K562 (cell line): Measurements from ENCODE around the gene MPPED1. TPM values are rescaled to one million over a fixed set of nuclear protein-coding genes. Genes with fewer than 3 reads are reported as not detected.

ENCODE experiments used
- ATAC-seq: fragments of 200-7000 bp; cut with Tn5 transposase; 3 replicates; pipeline ENCODE4 v1.9.1; 2020; ENCODE audit warnings: moderate library complexity
- BruUV-seq: library from RNA; stranded (reverse); fragments of 400-500 nt; replicated peaks from 2 replicates; lab custom pipeline; 2021; lab: Mats Ljungman, UMichigan
- CTCF ChIA-PET: fragments of 300-600 bp; formaldehyde crosslinking; extraction: SDS; loops from one replicate; lab custom pipeline; 2021; ENCODE audit warnings: low intra/inter-chr PET ratio; lab: Yijun Ruan, JAX
- POLR2A ChIA-PET: fragments of 300-600, 350-650 bp; sonication (Branson Sonifier 250); formaldehyde crosslinking; extraction: SDS; loops from one replicate; lab custom pipeline; 2021; ENCODE audit warnings: antibody characterized with exemption, inconsistent platforms; lab: Yijun Ruan, JAX
- DNase-seq, 4 experiments: peaks; one replicate each; pipeline versions ENCODE4 v3.0.0 to v3.0.0-alpha.2; 2011 to 2018; ENCODE audit warnings: low spot score in 3 of 4, mixed read lengths in 3 of 4; ENCODE audit errors: extremely low read depth in 1 of 4
- FAIRE-seq: peaks from 2 replicates; lab custom pipeline; 2011; peaks lifted over from hg19 to GRCh38; lab: Jason Lieb, UNC
- H2AFZ ChIP-seq: 2 replicates; pipeline ENCODE4 v1.6.0; 2011; ENCODE audit warnings: low read depth, low read length, control low read depth, inconsistent platforms
- H3K27ac ChIP-seq: fragments of 200-600 bp; 3 replicates; pipeline ENCODE4 v1.8.0; 2011; ENCODE audit warnings: low read depth, mild to moderate bottlenecking, control low read depth, inconsistent platforms, low read length, moderate library complexity, mixed read lengths; ENCODE audit errors: extremely low read depth
- H3K27me3 ChIP-seq, 2 experiments: fragments of 300-600 bp in 1 of 2; 2 replicates in 1 of 2; 3 replicates in 1 of 2; pipeline versions ENCODE4 v1.6.0 to v1.8.0; 2011; ENCODE audit warnings: inconsistent platforms in 2 of 2, low read length in 2 of 2, mild to moderate bottlenecking in 1 of 2, mixed read lengths in 1 of 2, moderate library complexity in 1 of 2; ENCODE audit not compliant: control insufficient read depth in 2 of 2, insufficient read depth in 2 of 2
- H3K36me3 ChIP-seq: fragments of 300-600 bp; 3 replicates; pipeline ENCODE4 v1.8.0; 2011; ENCODE audit warnings: mild to moderate bottlenecking, low read length, inconsistent platforms; ENCODE audit not compliant: control insufficient read depth, insufficient read depth
- H3K4me1 ChIP-seq, 2 experiments: fragments of 200-600 bp in 1 of 2; replicated peaks in 1 of 2; 2 replicates in 1 of 2; 3 replicates in 1 of 2; pipeline versions ENCODE4 v1.5.1 to v1.8.0; 2011; ENCODE audit warnings: inconsistent platforms in 2 of 2, low read length in 2 of 2, mild to moderate bottlenecking in 1 of 2, mixed read lengths in 1 of 2, moderate library complexity in 1 of 2; ENCODE audit not compliant: control insufficient read depth in 2 of 2, insufficient read depth in 2 of 2
- H3K4me2 ChIP-seq: 2 replicates; pipeline ENCODE4 v1.6.1; 2011; ENCODE audit warnings: low read length, control low read depth, inconsistent platforms, mixed read lengths; ENCODE audit not compliant: insufficient read depth
- H3K4me3 ChIP-seq: fragments of 200-600 bp; sonication (generic), shearing (Covaris generic); 2 replicates; pipeline ENCODE4 v1.5.1; 2016; ENCODE audit warnings: control low read depth, inconsistent platforms
- H3K79me2 ChIP-seq: fragments of 200-600 bp; 3 replicates; pipeline ENCODE4 v1.8.0; 2011; ENCODE audit warnings: low read length, inconsistent platforms; ENCODE audit not compliant: control insufficient read depth, insufficient read depth
- H3K9ac ChIP-seq, 2 experiments: 2 replicates each; pipeline versions ENCODE4 v1.6.0 to v1.6.1; 2011; ENCODE audit warnings: low read depth in 2 of 2, low read length in 2 of 2, control low read depth in 1 of 2, inconsistent platforms in 1 of 2, mild to moderate bottlenecking in 1 of 2, mixed read lengths in 1 of 2; ENCODE audit not compliant: insufficient read depth in 1 of 2
- H3K9me1 ChIP-seq: one replicate; pipeline ENCODE4 v1.6.0; 2011; ENCODE audit warnings: inconsistent platforms, mild to moderate bottlenecking, low read length, moderate library complexity; ENCODE audit not compliant: control insufficient read depth, insufficient read depth
- H3K9me3 ChIP-seq: replicated peaks from 2 replicates; pipeline ENCODE4 v1.5.1; 2011; ENCODE audit warnings: low read depth, low read length, inconsistent platforms; ENCODE audit not compliant: control insufficient read depth, insufficient read depth
- H4K20me1 ChIP-seq: replicated peaks from 2 replicates; pipeline ENCODE4 v1.6.1; 2011; ENCODE audit warnings: low read length, inconsistent platforms, mixed read lengths; ENCODE audit not compliant: control insufficient read depth, insufficient read depth
- ATF3 ChIP-seq, 2 experiments: fragments of 450-650 bp in 1 of 2; sonication (generic) in 1 of 2; formaldehyde crosslinking in 1 of 2; IDR thresholded peaks in 1 of 2; conservative IDR thresholded peaks in 1 of 2; 2 replicates each; pipeline versions ENCODE4 v1.6.1 to v1.8.1; 2016 to 2023; ENCODE audit warnings: mild to moderate bottlenecking in 2 of 2, moderate library complexity in 2 of 2, inconsistent platforms in 1 of 2, missing genetic modification reagents in 1 of 2
- BRD9 ChIP-seq: fragments of 450-650 bp; IDR thresholded peaks from 2 replicates; pipeline ENCODE4 v1.6.1; 2018; ENCODE audit warnings: low read depth; ENCODE audit not compliant: partially characterized antibody
- JUNB ChIP-seq: fragments of 450-650 bp; formaldehyde crosslinking; conservative IDR thresholded peaks from 2 replicates; pipeline ENCODE4 v1.4.0; 2020; ENCODE audit warnings: mild to moderate bottlenecking
- NCOR1 ChIP-seq: fragments of 450-650 bp; IDR thresholded peaks from 2 replicates; pipeline ENCODE4 v1.6.1; 2016; ENCODE audit warnings: mild to moderate bottlenecking, moderate library complexity
- NFRKB ChIP-seq: fragments of 450-650 bp; IDR thresholded peaks from 2 replicates; pipeline ENCODE4 v1.6.1; 2016; ENCODE audit warnings: low read depth
- SFPQ ChIP-seq: fragments of 200-400 bp; formaldehyde crosslinking; IDR thresholded peaks from 2 replicates; pipeline ENCODE4 v1.6.1; 2017; ENCODE audit warnings: mild to moderate bottlenecking, low read depth, low read length, moderate library complexity
- SMAD4 ChIP-seq: fragments of 250-450 bp; sonication (Bioruptor Pico); conservative IDR thresholded peaks from 2 replicates; pipeline ENCODE4 v1.8.0; 2021; ENCODE audit warnings: inconsistent platforms, mild to moderate bottlenecking, moderate library complexity
- U2AF2 ChIP-seq: fragments of 200-400 bp; formaldehyde crosslinking; optimal IDR thresholded peaks from 2 replicates; pipeline ENCODE3; 2017; ENCODE audit warnings: low read depth, mild to moderate bottlenecking, low read length
- ZFP30 ChIP-seq: fragments of 250-450 bp; sonication (Bioruptor Pico); IDR thresholded peaks from 2 replicates; pipeline ENCODE4 v1.8.0; 2022; ENCODE audit warnings: moderate library complexity, mild to moderate bottlenecking, inconsistent platforms, borderline replicate concordance
- ZNF140 ChIP-seq: fragments of 250-450 bp; sonication (Bioruptor Pico); IDR thresholded peaks from 2 replicates; pipeline ENCODE4 v1.8.0; 2021; ENCODE audit warnings: moderate library complexity, mild to moderate bottlenecking, inconsistent platforms
- WGBS: fragments of 100-300 bp; shearing (Covaris generic); methylation state at CpG from one replicate; pipeline ENCODE4 v1.1.6; 2016; ENCODE audit warnings: low coverage, mixed read lengths; ENCODE audit not compliant: insufficient coverage; ENCODE audit errors: missing lambda C conversion rate; 5-methylcytosine and 5-hydroxymethylcytosine counted together
- in situ Hi-C: fragments of 300-500 bp; cut with MboI; formaldehyde crosslinking; loops from 4 replicates; pipeline ENCODE4 v1.15.0; 2018; ENCODE audit warnings: inconsistent platforms, mixed read lengths
- intact Hi-C: fragments of 100-400 bp; cut with micrococcal nuclease; formaldehyde crosslinking; loops from 2 replicates; pipeline ENCODE4 v1.14.2; 2022
- polyA plus RNA-seq, 8 experiments: library from polyadenylated mRNA; depleted of rRNA in 4 of 8; stranded (reverse) in 5 of 8; unstranded in 3 of 8; fragments of >200 nt; fragmentation: Nextera tagmentation in 2 of 8; fragmentation: Illumina TruSeq in 1 of 8; extraction: Ambion mirVana in 2 of 8; extraction: Trizol in 1 of 8; gene quantifications; 2 replicates each; pipeline versions ENCODE4 v1.2.1 to v1.2.3, GENCODE V29; 2011 to 2014; ENCODE audit warnings: inconsistent platforms in 1 of 8, missing spikeins in 1 of 8
- total RNA-seq, 7 experiments: library from RNA; depleted of rRNA in 6 of 7; stranded (reverse); fragments of >200 nt in 6 of 7; fragmentation: Illumina TruSeq in 2 of 7; extraction: Trizol in 2 of 7; gene quantifications; 2 replicates each; pipeline versions ENCODE4 v1.2.1 to v1.2.3, GENCODE V29; 2011 to 2021; ENCODE audit warnings: low replicate concordance in 1 of 7

MPPED1 gene
- total and polyA plus RNA-seq, 9 of the 15 experiments (the other 6 are each of a cell fraction or from before 2014, with no cell fraction given): not detected

- ChIA-PET POLR2A (no interaction called here), CTCF (no interaction called here)
- FAIRE-seq (no peak), DNase-seq (no peak), ATAC-seq (no peak)
- TF ChIP-seq SMAD4: no peak
- 0% methylated on average over 2 of the region's 8 CpGs for WGBS
- Histone ChIP-seq H3K4me1 (no peaks in the 10 kb centered on the region), H2AFZ (no peak overlapping the region), H3K9me1 (no peaks in the 10 kb centered on the region), H3K27me3 (no peaks in the 10 kb centered on the region), H3K79me2 (no peaks in the 10 kb centered on the region), H3K4me2 (no peak overlapping the region), H3K9ac (no peak overlapping the region), H3K27ac (no peak overlapping the region), H3K4me3 (no peak overlapping the region), H4K20me1 (no peaks in the 10 kb centered on the region), H3K36me3 (no peaks in the 10 kb centered on the region), H3K9me3 (no peaks in the 10 kb centered on the region)
- BruUV-seq: no TSS peak
- in situ Hi-C loops (no loop called here), intact Hi-C loops (no loop called here)
Observed at GRCh38 chr22:43505896-43506295, 94.1 kb downstream of the MPPED1 start.

DNA sequence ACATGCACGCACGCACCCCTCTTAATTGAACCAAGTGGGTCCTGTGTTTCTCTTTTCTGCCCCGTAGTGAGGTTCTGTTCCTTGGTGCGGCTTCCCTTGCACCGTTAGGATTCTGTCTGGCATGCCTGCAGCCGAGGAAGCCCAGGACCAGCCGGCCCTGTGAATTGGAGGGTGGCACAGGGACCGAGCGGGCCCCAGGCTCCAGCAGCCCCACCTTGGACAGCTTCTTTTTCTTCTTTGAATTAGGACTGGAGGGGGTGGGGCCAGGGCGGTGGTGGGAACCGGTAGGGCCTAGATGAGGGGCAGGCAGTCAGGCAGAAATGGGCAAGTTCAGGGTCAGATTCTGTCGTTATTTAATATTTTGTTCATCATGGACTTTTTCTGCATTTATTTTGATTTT, 94.7 kb downstream of the MPPED1 start:
- ATAC-seq: no peak
- Histone ChIP-seq H3K27me3 (no peaks in the 10 kb centered on the region), H3K9me1 (no peaks in the 10 kb centered on the region), H3K4me2 (no peak overlapping the region), H3K4me3 (no peak overlapping the region), H3K9ac (no peak overlapping the region), H3K9me3 (no peaks in the 10 kb centered on the region), H3K27ac (no peak overlapping the region), H3K36me3 (no peaks in the 10 kb centered on the region), H4K20me1 (no peaks in the 10 kb centered on the region), H2AFZ (no peak overlapping the region), H3K79me2 (no peaks in the 10 kb centered on the region), H3K4me1 (no peaks in the 10 kb centered on the region)
- intact Hi-C loops: no loop called here
- POLR2A ChIA-PET: interaction anchor here (0.5 kb wide), 1 partner anchor 1009 kb away, joined by 3 read pairs; no protein-coding TSS in a partner anchor
- CTCF ChIA-PET: no interaction called here
- no peak for TF ChIP-seq ATF3 (IDR thresholded peaks at IDR 0.05)
- no peak for TF ChIP-seq ATF3 (CRISPR knock-in tag; conservative IDR thresholded peaks at IDR 0.05)
- no peak for TF ChIP-seq ZNF140 (CRISPR knock-in tag)
- no peak for TF ChIP-seq NFRKB
- TF ChIP-seq JUNB: no peak
- TF ChIP-seq U2AF2: no peak
- TF ChIP-seq ZFP30: no peak
- TF ChIP-seq BRD9: no peak
- TF ChIP-seq SFPQ: no peak
- no peak for TF ChIP-seq NCOR1
- no peak for FAIRE-seq
- no TSS peak for BruUV-seq
- no peak for DNase-seq
- in situ Hi-C loops: no loop called here
- WGBS: 3% methylated on average over 6 of the region's 12 CpGs
